Mononuclear cell (primary cell): ENCODE measurements around the gene G0S2. TPM values are rescaled to one million over a fixed set of nuclear protein-coding genes. Genes with fewer than 3 reads are reported as not detected.
"Not testable (repeated sequence)": the region's sequence is repeated elsewhere in the genome, so short reads cannot be mapped to it uniquely, and the experiment has no call there.

ENCODE experiments used
- H3K27me3 ChIP-seq: 2 replicates; pipeline ENCODE4 v1.6.0; 2011; ENCODE audit warnings: low read length, control low read depth; ENCODE audit not compliant: insufficient read depth
- H3K4me1 ChIP-seq: 2 replicates; pipeline ENCODE4 v1.5.1; 2011; ENCODE audit warnings: mild to moderate bottlenecking, low read length, control low read depth; ENCODE audit not compliant: insufficient read depth
- H3K4me3 ChIP-seq: 2 replicates; pipeline ENCODE4 v1.5.1; 2011; ENCODE audit warnings: mild to moderate bottlenecking, low read length, moderate library complexity
- H3K9me3 ChIP-seq: 2 replicates; pipeline ENCODE4 v1.5.1; 2011; ENCODE audit warnings: low read depth, mild to moderate bottlenecking, control low read depth, low read length
- total RNA-seq: library from RNA; depleted of rRNA; stranded (reverse); fragments of >200 nt; gene quantifications from one replicate; pipeline ENCODE4 v1.2.3, GENCODE V29; 2012

Gene G0S2
- total RNA-seq, 1 donor: 1,987 TPM

DNA sequence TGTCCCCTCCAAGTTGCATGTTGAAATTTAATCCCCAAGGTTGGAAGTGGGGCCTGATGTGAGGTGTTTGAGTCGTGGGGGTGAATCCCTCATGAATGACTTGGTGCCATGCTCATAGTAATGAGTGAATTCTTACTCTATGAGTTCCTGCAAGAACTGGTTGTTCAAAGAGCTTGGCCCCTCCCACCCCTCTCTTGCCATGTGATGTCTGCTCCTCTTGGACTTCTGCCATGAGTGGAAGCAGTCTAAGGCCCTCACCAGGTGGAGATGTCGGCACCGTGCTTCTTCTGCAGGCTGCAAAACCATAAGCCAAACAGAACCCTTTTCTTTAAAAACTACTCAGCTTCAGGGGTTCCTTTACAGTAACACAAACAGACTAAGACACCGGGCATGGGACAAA, 14.3 kb downstream of the G0S2 start:
- peaks cover 17% of the 10 kb centered on the region for H3K4me1 ChIP-seq
- no peaks in the 10 kb centered on the region for H3K9me3 ChIP-seq
- H3K4me3 ChIP-seq: no peak overlapping the region
- peaks cover 6% of the 10 kb centered on the region for H3K27me3 ChIP-seq

DNA sequence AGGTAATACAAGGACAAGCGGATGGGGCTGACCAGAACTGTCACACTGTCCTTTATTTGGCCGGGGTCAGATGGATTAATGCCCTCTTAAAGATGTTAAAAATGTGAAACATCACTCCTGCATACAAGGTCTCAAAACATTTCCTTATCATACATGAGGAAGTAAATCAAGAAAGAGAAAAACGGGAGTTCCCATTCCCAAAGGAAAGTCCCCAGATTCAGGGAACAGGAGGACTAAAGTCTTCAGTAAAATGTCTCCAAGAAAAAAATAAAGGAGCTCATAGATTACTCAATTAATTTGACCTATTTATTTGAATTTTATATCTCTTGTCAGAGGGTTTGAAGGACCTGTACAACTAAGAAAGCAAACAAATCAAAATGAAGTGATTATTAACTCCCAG, 16.0 kb downstream of the G0S2 start:
- Histone ChIP-seq H3K9me3 (no peaks in the 10 kb centered on the region), H3K27me3 (no peaks in the 10 kb centered on the region)

DNA sequence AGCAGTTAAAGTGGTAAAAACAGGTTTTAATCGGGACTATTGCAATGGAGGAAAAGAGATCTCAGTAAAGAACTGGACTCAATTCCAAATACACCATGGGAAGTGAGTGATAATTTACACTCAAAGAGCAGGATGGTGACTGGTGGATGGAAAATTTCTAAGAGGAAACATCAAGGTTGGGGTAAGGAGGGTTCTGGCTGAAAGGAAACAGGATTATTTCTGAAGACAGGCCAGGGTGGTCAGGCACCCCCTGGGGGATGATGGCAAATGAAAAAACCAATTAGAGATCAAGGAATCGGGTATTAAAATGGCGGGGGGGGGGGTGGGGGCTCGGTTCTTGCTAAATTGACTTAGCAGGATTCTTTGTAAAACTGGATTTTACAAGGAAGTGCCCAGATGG, 17.1 kb downstream of the G0S2 start:
- Histone ChIP-seq H3K4me1 (peaks cover 5% of the 10 kb centered on the region), H3K4me3 (no peak overlapping the region), H3K27me3 (no peaks in the 10 kb centered on the region), H3K9me3 (no peaks in the 10 kb centered on the region)

More for the DNA sequence above, 16.0 kb downstream of the G0S2 start:
- no peak overlapping the region for H3K4me3 ChIP-seq
- peaks cover 5% of the 10 kb centered on the region for H3K4me1 ChIP-seq

DNA sequence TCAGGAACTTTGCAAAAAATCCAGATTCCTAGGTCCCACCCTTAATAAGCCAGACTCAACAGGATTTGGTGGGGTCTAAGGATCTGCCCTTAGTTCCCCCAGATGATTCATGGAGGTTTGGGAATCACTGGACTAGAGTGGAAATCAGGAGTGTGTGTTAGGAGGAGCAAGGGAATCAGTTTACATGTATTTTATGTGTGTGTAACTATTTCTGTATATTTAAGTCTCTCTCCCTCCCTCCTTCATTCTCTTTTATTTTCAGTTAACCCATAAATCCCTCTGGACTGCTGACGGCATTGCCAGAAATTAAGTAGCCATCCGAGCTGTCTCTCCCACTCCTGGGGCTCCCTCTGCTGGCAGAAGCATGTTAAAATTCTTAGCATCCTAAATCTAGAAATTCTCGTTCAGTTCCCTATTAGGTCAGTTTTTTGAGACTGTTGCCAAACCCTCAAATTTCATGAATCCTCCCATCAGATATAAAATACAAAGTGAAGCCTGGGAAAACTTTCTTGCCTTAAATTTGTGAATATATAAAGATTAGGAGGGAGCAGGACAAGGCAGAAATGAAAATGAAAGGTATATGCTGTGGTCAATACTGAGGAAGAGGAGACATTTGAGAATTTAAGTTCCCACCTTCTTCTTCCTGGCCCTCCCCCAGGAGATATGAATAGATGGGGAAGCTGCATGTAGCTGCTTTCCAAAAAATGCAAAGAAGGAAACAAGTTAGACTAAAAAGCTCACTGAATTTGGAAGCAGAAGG, 17.7 kb downstream of the G0S2 start:
- Histone ChIP-seq H3K27me3 (no peaks in the 10 kb centered on the region), H3K9me3 (no peaks in the 10 kb centered on the region), H3K4me1 (peaks cover 5% of the 10 kb centered on the region), H3K4me3 (no peak overlapping the region)

DNA sequence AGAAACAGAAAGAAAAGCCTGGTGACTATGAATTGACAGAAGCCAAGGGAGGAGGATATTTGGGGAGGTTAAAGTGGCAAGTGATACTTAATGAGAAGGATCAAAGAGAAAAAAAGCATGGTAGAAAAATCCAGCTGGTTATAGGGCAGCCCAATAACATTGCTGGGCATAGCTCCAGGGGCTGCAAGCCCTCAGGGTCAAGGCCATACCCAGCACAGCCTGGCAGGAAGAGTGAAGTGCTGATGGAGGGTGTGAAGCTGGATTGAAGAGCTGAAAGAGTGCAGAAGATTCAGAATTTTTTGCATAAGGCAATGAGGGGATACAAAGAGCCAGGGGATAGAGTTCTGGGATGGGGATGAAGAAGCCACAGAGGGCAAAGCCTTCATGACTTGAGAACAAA, 21.5 kb downstream of the G0S2 start:
- Histone ChIP-seq H3K4me1 (peaks cover 5% of the 10 kb centered on the region), H3K4me3 (no peak overlapping the region), H3K27me3 (no peaks in the 10 kb centered on the region)

DNA sequence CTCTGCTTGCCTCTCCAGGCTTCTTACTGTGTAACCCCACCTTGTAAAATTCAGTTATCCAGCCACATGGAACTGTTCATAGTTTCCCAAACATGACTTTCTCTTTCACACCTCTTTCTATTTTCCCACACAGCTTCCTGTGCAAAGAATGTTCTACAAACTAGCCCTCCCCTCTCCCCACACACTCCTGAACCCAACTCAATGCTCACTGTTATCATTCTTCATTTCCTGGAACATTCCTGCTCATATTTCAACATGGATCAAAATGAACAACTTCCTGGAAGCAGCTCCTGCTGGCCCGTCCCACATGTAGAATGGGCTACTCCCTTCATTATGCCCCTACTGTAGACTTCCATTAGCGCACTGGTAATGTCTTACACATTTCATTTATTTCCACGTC, 21.9 kb downstream of the G0S2 start:
- H3K9me3 ChIP-seq: no peaks in the 10 kb centered on the region
- H3K27me3 ChIP-seq: no peaks in the 10 kb centered on the region
- no peak overlapping the region for H3K4me3 ChIP-seq
- H3K4me1 ChIP-seq: peaks cover 5% of the 10 kb centered on the region

More for the DNA sequence above, 21.5 kb downstream of the G0S2 start:
- H3K9me3 ChIP-seq: no peaks in the 10 kb centered on the region

DNA sequence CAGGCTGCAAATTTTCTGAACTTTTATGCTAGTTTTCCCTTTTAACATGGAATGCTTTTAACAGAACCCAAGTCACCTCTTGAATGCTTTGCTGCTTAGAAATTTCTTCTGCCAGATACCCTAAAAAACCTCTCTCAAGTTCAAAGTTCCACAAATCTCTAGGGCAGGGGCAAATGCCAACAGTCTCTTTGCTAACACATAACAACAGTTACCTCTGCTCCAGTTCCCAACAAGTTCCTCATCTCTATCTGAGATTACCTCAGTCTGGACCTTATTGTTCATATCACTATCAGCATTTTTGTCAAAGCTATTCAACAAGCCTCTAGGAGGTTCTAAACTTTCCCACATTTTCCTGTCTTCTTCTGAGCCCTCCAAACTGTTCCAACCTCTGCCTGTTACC, 25.5 kb downstream of the G0S2 start:
- H3K9me3 ChIP-seq, H3K4me3 ChIP-seq, H3K27me3 ChIP-seq: not testable (repeated sequence)
- peaks cover 15% of the 10 kb centered on the region for H3K4me1 ChIP-seq

DNA sequence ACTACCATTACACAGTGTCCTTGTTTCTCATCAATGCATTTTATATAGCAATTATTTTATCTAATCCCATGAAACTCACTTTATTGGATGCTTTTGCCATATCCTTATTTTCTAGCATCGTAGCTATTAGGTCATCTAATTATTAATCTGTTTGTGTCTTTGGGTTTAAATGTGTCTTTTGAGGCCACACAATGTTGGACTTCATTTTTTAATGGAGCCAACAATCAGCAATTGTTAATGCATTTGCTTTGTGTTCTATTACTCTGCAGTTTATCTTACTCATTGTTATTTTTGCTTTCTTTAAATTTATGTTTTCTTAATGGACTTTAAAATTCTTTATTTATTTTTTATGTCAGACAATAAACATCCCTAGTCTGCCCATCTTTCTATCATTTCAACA, 27.6 kb downstream of the G0S2 start:
- Histone ChIP-seq H3K27me3 (no peaks in the 10 kb centered on the region), H3K4me1 (peaks cover 15% of the 10 kb centered on the region), H3K9me3 (no peaks in the 10 kb centered on the region), H3K4me3 (no peak overlapping the region)

DNA sequence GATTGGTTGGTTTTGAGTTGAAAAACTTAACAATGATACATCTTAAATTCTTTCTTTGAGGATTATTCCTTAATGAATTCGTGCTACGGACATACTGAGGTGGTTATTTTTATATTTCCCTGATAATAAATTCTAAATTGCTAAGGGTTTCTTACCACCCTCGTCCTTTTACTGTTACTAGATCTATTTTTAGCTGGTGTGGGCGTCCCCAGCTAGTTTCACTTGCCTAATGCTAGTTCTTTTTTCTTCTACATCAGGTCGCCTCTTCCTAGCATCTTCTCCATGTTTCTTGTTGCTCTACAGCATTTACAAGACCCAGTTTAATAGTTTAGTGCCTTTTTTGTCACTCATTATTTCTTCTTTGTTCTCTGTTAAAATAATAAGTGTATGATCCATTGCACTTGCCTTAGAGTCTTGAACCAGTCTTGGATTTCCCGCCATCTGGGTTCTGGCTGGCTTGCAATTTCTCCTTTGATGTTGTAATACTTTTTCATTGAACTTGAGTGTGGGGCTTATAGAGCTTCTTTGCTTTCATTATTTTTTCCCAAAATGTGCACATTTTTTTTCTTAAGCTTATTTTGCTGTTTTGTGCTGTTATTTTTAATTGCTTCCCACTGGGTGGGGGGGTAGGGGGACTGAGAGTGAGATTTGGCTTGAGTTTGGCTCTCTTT, 28.8 kb downstream of the G0S2 start:
- H3K4me1 ChIP-seq: peaks cover 15% of the 10 kb centered on the region
- H3K4me3 ChIP-seq: no peak overlapping the region
- no peaks in the 10 kb centered on the region for H3K9me3 ChIP-seq
- no peaks in the 10 kb centered on the region for H3K27me3 ChIP-seq

DNA sequence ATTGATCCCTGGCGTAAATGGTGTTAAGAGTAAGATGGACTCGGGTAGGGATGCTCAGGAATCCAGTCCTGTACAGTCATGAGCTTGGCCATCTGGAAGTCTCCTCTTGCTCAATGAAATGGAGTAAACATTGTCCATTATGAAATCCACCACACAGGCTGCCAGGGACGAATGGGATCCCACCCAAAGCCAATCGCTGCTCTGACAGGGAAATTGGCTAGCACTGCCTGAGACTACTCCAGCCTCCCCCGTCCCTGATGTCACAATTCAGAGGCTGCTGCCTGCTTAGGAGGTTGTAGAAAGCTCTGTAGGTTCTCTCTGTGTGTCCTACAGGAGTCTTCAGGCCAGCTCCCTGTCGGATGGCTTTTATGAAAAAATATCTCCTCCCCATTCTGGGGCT, 29.4 kb downstream of the G0S2 start, which contains the start of gene HSD11B1:
Gene HSD11B1 (plus strand): TSS at position 263 of the 400 bp plus-strand sequence. CDS start 97 bp downstream, at position 360.
- H3K4me3 ChIP-seq: no peak within 1 kb of the TSS
- H3K4me1 ChIP-seq: peaks cover 15% of the 10 kb centered on the region
- no peaks in the 10 kb centered on the region for H3K27me3 ChIP-seq
- no peaks in the 10 kb centered on the region for H3K9me3 ChIP-seq

DNA sequence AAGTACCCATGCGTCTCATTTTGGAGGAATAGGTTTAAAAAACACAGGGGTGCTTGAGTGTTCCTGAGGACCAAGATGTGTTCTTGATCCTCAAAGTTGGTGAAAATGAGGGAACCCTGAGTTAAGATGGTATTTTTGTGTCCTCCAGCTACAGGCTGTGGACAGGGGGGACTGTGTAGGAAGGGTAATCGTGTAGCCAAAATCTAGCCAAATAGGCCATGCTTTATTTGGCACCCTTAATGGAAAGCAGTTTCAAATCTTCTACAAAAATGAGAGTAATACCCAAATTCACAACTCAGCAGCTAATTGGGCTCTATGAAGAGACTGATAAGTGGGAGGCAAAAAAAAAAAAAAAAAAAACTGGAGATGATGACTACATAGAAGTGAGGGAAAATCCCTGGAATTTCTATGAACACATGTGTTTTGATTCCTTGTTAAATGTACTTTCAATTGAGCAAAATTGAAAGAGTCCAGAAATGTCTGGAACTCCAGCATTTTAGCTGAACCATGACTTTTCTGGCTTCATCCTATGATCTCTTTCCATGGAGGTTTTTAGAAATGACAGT, 29.9 kb downstream of the G0S2 start:
- Histone ChIP-seq H3K9me3 (no peaks in the 10 kb centered on the region), H3K4me3 (no peak overlapping the region), H3K4me1 (peaks cover 15% of the 10 kb centered on the region), H3K27me3 (no peaks in the 10 kb centered on the region)

DNA sequence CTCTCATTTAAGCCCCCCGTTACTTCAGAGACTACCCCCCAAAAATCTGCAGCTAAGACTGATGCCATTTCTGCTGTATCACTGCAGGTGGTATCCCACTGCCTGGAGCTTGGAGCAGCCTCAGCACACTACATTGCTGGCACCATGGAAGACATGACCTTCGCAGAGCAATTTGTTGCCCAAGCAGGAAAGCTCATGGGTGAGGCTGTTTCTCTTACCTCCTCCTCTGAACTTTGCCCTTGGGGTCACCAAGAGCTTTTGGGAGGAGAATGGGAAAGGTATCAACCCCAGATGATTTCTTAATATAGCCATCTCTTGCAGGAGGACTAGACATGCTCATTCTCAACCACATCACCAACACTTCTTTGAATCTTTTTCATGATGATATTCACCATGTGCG, 31.4 kb downstream of the G0S2 start:
- no peaks in the 10 kb centered on the region for H3K27me3 ChIP-seq
- H3K4me3 ChIP-seq: no peak overlapping the region
- H3K4me1 ChIP-seq: peaks cover 15% of the 10 kb centered on the region
- no peaks in the 10 kb centered on the region for H3K9me3 ChIP-seq

DNA sequence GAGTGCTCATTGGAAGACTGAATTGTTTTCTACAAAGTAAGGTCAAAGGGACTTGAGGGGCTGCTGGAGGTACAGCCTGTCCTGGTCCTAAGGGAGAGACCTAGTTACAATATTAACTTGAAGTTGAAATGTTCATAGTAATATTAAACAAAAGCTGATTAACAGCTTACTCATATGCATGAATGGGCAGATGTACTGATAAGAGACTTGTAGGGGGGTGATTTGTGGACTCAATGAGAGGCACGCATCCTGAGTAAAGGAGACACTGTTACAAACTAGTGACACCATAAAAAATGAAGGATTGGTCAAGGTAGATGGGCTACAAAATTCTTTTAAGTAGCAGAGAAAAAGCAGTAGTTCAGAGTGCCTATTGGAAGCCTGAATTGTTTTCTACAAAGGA, 32.1 kb downstream of the G0S2 start:
- Histone ChIP-seq H3K9me3 (no peaks in the 10 kb centered on the region), H3K27me3 (no peaks in the 10 kb centered on the region), H3K4me3 (no peak overlapping the region), H3K4me1 (peaks cover 15% of the 10 kb centered on the region)

DNA sequence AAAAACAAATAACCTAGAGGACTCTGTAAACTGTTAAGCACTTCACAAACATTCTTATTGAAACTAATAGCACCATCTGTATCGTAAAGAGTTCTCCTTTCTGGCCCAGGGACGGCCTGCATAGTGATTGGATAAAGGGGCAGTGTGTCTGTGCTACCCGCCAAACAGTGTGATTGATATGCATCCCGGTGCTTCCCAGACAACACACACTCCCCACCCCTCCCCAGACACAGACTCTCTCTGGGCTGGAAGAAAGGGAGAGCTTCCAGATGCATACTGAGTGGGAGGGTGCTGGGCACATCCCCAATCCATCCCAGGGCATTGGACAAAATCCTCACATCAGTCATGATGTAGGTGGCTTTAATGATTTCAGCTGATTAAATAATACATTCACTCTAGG, 33.1 kb downstream of the G0S2 start:
- peaks cover 15% of the 10 kb centered on the region for H3K4me1 ChIP-seq
- H3K9me3 ChIP-seq: no peaks in the 10 kb centered on the region
- H3K27me3 ChIP-seq: no peaks in the 10 kb centered on the region
- no peak overlapping the region for H3K4me3 ChIP-seq

DNA sequence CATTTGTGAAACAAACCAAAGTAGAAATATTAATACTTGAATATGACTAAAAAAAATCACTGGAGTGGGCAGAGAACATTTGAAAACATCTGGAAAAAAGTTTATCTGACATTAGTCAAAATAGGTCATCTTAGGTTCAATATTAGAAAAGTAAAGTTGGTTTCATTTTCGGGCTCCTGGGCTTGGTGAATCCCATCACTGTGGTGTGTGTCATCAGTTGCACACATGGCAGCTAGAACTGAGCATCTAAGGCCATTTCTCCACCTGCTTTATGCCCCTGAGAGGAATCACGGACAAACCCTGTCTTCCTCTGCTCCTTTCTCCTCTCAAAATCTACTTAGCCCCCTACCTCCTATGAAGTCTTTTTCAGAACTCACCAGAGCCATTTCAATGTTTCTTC, 34.9 kb downstream of the G0S2 start:
- Histone ChIP-seq H3K4me3 (no peak overlapping the region), H3K27me3 (no peaks in the 10 kb centered on the region), H3K9me3 (no peaks in the 10 kb centered on the region), H3K4me1 (no peaks in the 10 kb centered on the region)
